Stimulated activated CD4-positive, alpha-beta T cell treated with anti-CD3 and anti-CD28 coated beads, Interleukin-1b, Interleukin-23, amount 100 ng/mL, for 48 hours (primary cell): Measurements from ENCODE around the gene RCN1.
"Not testable (repeated sequence)": the region's sequence is repeated elsewhere in the genome, so short reads cannot be mapped to it uniquely, and the experiment has no call there.

ENCODE experiments used
- DNase-seq: peaks from one replicate; pipeline ENCODE4 v3.0.0-alpha.2; 2020

Gene RCN1

DNA sequence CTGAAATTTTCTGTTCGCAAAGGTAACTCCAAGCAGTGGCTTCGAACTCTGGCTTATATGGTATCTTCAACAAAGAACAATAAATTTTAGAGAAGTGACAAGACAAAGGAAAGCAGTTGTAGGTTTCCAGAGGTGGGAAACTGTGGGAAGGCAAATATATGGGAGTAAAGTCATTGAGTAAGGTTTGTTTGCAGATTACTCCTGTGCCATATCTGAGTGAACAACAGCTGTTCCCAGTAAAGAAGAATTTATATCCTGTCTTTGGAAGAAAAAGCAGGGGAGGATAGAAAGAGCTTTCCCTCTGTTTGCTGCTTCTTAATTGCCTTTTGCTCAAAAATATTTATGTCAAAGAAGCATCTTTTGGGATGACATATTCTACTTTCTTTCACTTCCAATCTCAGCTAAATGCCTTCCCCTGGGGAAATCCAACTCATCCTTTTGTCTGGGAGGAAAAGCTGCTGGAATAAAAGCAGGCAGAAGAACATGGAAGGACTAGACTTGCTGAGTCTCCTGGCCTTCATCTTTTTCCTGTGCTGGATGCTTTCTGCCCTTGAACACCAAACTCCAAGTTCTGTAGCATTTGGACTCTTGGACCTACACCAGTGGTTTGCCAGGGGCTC is 10.4 kb upstream of the RCN1 start:
- no peak for DNase-seq

- no peak for DNase-seq
Measured at GRCh38 chr11:32081129-32081641, 9.7 kb upstream of the RCN1 start.

GRCh38 chr11:32081901-32082300 is 9.0 kb upstream of the RCN1 start:
- DNase-seq, result no peak

- no peak for DNase-seq
Measured at GRCh38 chr11:32082346-32082986, 8.4 kb upstream of the RCN1 start.

- DNase-seq, result no peak
Measured at GRCh38 chr11:32087597-32087996, 3.3 kb upstream of the RCN1 start.

GRCh38 chr11:32088117-32088941 is 2.5 kb upstream of the RCN1 start:
- DNase-seq, result peak; percentile 13

DNA sequence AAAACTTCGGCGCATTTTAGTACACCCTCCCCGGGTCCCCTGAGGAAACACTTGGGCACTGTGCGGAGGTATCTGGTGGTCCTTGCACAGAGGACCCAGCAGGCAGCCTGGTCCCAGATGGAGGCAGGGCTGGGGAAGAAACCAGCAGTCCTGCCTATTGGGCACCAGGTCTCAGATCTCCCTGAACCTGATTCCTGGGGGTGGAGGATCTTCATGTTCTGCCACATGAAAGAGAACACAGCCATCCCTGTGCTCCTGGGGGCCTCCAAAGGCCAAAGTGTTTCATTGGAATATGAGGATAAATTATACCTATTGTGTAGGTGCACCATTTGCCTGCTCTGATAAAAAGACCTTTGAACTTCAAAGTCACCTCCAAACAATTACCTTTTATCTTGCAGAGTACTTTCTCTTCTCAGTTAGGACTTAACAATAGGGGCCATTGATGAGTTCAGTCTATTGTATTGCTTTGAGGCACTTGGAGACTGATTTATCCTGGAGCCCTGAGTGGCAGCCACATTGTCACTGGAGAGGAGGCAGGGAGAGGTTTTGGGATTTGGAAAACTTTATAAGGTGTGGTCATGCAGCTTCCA is 1.8 kb downstream of the RCN1 start:
- DNase-seq, result no peak

DNA sequence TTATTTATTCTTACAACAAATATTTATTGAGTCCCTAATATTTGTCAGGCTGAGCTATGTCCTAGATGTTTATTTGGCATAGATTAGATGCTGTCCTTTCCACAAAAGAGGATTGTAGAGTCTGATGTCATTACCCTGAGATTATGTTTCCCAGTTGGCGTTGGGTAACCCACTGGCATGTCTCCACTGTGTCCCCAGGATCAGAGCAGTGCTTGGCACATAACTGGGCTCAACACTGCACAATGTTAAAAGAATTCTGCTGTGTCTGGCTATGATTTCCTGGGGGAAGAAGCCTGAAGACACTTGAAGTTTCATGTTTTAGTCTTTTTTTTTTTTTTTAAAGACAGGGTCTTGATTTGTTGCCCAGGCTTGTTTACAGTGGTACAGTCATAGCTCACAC is 4.0 kb downstream of the RCN1 start:
- DNase-seq, result no peak

DNA sequence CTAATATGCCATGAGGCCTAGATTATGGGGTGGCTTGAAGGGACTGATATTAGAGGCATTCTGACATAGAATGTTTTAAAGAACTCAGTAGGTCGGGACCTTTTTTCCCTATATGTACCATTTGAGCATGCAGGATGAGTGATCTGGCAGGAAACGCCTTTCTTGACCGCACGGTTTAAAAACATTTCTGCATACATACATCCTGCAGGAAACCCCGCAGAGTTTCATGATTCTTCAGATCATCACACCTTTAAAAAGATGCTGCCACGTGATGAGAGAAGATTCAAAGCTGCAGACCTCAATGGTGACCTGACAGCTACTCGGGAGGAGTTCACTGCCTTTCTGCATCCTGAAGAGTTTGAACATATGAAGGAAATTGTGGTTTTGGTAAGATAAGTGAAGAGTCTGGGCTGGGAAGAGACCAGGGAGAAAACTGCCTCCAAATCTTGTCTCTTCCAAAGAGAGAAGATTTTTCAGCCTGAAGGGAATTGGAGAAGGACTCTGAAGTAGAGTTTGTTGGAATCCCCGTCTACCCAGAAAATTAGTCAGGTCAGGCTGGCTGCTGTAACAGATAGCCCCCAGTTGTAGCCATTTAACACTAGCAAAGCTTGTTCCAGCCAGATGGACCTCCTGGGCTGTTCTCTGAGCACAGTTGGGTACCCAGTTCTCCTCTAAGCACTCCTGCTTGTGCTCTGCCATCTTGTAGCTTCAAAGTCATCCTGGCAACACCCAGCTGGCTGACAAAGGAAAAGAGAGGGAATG is 7.4 kb downstream of the RCN1 start:
- no peak for DNase-seq

GRCh38 chr11:32099516-32099915 is 8.6 kb downstream of the RCN1 start:
- DNase-seq, result no peak

DNA sequence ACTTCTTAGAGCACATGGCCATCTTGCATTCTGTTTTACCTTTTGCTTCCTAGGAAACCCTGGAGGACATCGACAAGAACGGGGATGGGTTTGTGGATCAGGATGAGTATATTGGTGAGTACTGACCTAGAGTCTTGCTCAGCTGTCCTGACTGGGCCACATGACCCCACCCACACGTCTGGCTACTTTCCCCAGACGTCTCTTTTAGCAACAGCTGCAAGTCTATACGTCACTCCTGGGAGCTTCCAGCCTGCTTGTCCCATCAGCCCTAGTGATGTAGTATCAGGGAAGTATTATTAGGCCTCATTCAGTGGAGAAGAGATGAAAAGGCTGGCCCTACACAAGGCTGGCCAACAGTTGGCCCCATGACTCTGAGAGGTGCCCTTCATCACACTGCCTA is 9.6 kb downstream of the RCN1 start:
- no peak for DNase-seq

GRCh38 chr11:32101791-32102190 is 10.9 kb downstream of the RCN1 start:
- DNase-seq, result no peak

DNA sequence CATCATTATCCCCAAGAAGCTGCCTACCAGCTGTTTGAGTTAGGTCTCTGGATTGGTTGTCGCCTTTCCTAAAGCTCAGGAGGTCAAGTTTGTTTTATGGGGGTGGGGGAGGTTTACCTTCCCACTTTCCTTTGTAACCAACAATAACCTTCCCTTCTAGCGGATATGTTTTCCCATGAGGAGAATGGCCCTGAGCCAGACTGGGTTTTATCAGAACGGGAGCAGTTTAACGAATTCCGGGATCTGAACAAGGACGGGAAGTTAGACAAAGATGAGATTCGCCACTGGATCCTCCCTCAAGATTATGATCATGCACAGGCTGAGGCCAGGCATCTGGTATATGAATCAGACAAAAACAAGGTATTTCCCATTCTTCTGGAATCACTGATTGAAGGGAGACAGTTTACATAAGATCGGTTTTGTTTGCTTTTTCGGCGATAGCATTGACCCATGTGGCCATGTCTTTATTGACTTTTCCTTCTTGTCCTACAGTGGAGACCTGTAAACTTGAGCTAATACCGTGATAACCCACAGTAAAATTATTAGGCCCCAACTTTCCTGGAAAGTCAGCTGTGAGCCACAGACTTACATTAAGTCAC is 12.3 kb downstream of the RCN1 start:
- DNase-seq, result not testable (repeated sequence)

GRCh38 chr11:32103941-32104340 is 13.1 kb downstream of the RCN1 start:
- no peak for DNase-seq

DNA sequence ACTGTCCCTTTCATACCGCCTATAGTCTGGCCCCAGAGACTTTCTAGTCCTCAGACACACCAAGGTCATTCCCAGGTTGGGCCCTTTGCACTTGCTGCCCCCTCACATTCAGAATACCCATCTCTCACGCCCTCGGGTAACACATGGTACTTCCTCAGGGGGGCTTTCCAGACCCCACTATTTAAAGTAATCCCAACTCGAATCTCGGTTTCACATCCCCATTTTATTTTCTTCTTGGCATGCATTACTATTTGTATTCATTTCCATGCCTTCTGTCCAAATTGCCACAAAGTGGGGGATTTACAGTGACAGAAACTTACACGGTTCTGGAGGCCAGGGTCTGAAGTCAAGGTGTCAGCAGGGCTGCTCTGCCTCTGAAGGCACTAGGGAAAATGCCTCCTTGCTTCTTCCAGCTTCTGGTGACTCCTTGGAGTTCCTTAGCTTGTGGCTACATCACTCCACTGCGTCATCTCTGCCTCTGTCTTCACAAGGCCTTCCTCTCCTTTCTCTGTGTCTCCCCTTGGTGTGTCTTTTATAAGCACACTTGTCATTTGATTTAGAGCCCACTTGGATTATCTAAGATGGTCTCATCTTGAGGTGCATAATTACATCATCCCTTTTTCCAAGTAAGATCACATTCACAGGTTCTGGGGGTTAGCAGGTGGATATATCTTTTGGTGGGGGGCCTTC is 15.1 kb downstream of the RCN1 start:
- no peak for DNase-seq

- DNase-seq, result no peak
Measured at GRCh38 chr11:32107647-32108046, 16.8 kb downstream of the RCN1 start.

- DNase-seq, result no peak
Measured at GRCh38 chr11:32108576-32108975, 17.7 kb downstream of the RCN1 start.

- no peak for DNase-seq
Measured at GRCh38 chr11:32109138-32109537, 18.3 kb downstream of the RCN1 start.

DNA sequence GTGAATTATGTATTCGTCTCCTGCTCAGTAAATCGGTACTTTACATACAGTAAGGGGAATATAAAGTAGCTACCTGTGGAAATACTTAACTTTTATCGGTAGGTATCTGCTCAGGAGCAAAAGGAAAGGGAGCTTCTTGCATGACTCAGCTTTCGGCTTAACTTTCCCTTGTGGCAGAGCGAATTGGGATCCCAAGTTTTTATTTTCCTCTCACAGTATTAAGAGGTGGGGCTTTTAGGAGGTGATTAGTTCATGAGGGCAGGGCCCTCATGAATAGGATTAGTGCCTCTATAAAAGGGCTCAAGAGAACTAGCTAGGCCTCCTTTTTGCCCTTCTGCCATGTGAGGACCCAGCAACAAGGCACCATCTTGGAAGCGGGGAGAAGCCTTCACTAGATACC is 18.7 kb downstream of the RCN1 start:
- no peak for DNase-seq

GRCh38 chr11:32110795-32111194 is 19.9 kb downstream of the RCN1 start:
- no peak for DNase-seq

- DNase-seq, result no peak
Measured at GRCh38 chr11:32113200-32113919, 22.5 kb downstream of the RCN1 start.
